Neural progenitor cell (in vitro differentiated cells): ENCODE measurements around the gene PTK6. TPM values are rescaled to one million over a fixed set of nuclear protein-coding genes. Genes with fewer than 3 reads are reported as not detected.

Experiments used
- DNase-seq: peaks from one replicate; pipeline ENCODE4 v3.0.0-alpha.2; 2016; ENCODE audit warnings: low spot score
- H2AFZ ChIP-seq: fragments of 200-600 bp; sonication (generic); replicated peaks from 2 replicates; pipeline ENCODE4 v1.6.1; 2016; ENCODE audit warnings: antibody characterized with exemption
- H3F3A ChIP-seq: fragments of 200-600 bp; sonication (generic); 2 replicates; pipeline ENCODE4 v1.6.1; 2016; ENCODE audit warnings: antibody characterized with exemption, low read depth
- H3K27ac ChIP-seq: fragments of 200-600 bp; sonication (generic); 2 replicates; pipeline ENCODE4 v1.5.1; 2016; ENCODE audit warnings: mild to moderate bottlenecking
- H3K27me3 ChIP-seq: fragments of 200-600 bp; sonication (generic); 2 replicates; pipeline ENCODE4 v1.6.1; 2016; ENCODE audit warnings: mild to moderate bottlenecking, moderate library complexity
- H3K36me3 ChIP-seq: fragments of 200-600 bp; sonication (generic); 2 replicates; pipeline ENCODE4 v1.5.1; 2016
- H3K4me1 ChIP-seq: fragments of 200-600 bp; sonication (generic); 2 replicates; pipeline ENCODE4 v1.6.1; 2016; ENCODE audit warnings: mixed run types
- H3K4me2 ChIP-seq: fragments of 200-600 bp; sonication (generic); 2 replicates; pipeline ENCODE4 v1.6.1; 2016
- H3K4me3 ChIP-seq: fragments of 200-600 bp; sonication (generic); 2 replicates; pipeline ENCODE4 v1.5.1; 2016
- H3K79me2 ChIP-seq: fragments of 200-600 bp; sonication (generic); 2 replicates; pipeline ENCODE4 v1.6.1; 2016; ENCODE audit warnings: low read depth
- H3K9ac ChIP-seq: fragments of 200-600 bp; sonication (generic); 2 replicates; pipeline ENCODE4 v1.6.1; 2016
- H3K9me3 ChIP-seq: fragments of 200-600 bp; sonication (generic); 2 replicates; pipeline ENCODE4 v1.5.1; 2016; ENCODE audit warnings: low read depth
- H4K20me1 ChIP-seq: fragments of 200-600 bp; sonication (generic); 2 replicates; pipeline ENCODE4 v1.6.1; 2016; ENCODE audit warnings: low read depth
- H3K27ac Mint-ChIP-seq: 3 replicates; pipeline ENCODE4 v1.8.0; 2021; ENCODE audit warnings: mixed read lengths
- H3K27me3 Mint-ChIP-seq: 2 replicates; pipeline ENCODE4 v1.8.0; 2022; ENCODE audit warnings: low read depth, mild to moderate bottlenecking, inconsistent platforms, moderate library complexity, mixed read lengths; ENCODE audit not compliant: insufficient read depth
- H3K36me3 Mint-ChIP-seq: 3 replicates; pipeline ENCODE4 v1.8.0; 2021; ENCODE audit warnings: mixed read lengths
- H3K4me1 Mint-ChIP-seq: 3 replicates; pipeline ENCODE4 v1.8.0; 2021; ENCODE audit warnings: mixed read lengths
- H3K4me3 Mint-ChIP-seq: 3 replicates; pipeline ENCODE4 v1.8.0; 2021; ENCODE audit warnings: mild to moderate bottlenecking, moderate library complexity, mixed read lengths
- H3K9me3 Mint-ChIP-seq: 3 replicates; pipeline ENCODE4 v1.8.0; 2020; ENCODE audit warnings: mixed read lengths
- EZH2 ChIP-seq: fragments of 200-600 bp; sonication (generic); IDR thresholded peaks from 2 replicates; pipeline ENCODE4 v1.6.1; 2017; ENCODE audit warnings: antibody characterized with exemption, mild to moderate bottlenecking, moderate library complexity
- EZH2phosphoT487 ChIP-seq: fragments of 200-600 bp; sonication (generic); IDR thresholded peaks from 2 replicates; pipeline ENCODE4 v1.6.1; 2017; ENCODE audit warnings: antibody characterized with exemption
- total RNA-seq: library from RNA; depleted of rRNA; stranded (reverse); fragments of >200 nt; gene quantifications from 2 replicates; pipeline ENCODE4 v1.2.3, GENCODE V29; 2015; ENCODE audit warnings: low replicate concordance
- TF ChIP-seq, protein P1 (sequence below): fragments of 200-600 bp; sonication (generic); IDR thresholded peaks from 2 replicates; pipeline ENCODE4 v1.5.1; 2017; ENCODE audit warnings: antibody characterized with exemption, mild to moderate bottlenecking

Gene PTK6
- total RNA-seq, 1 donor from 2014 or later = not detected

- Histone ChIP-seq H3K4me1 (no peaks in the 10 kb centered on the region), H3K4me2 (no peak overlapping the region), H3K36me3 (no peaks in the 10 kb centered on the region), H2AFZ (no peak overlapping the region), H3F3A (peaks cover 3% of the 10 kb centered on the region), H3K27me3 (no peaks in the 10 kb centered on the region), H3K4me3 (no peak overlapping the region), H3K9me3 (no peaks in the 10 kb centered on the region), H3K9ac (no peak overlapping the region), H3K27ac (no peak overlapping the region), H3K79me2 (no peaks in the 10 kb centered on the region), H4K20me1 (no peaks in the 10 kb centered on the region)
- no peak for DNase-seq
- Mint-ChIP-seq H3K9me3 (no peaks in the 10 kb centered on the region), H3K27ac (peak overlapping the region; percentile 50), H3K36me3 (no peaks in the 10 kb centered on the region), H3K4me3 (no peak overlapping the region), H3K4me1 (peaks cover 8% of the 10 kb centered on the region), H3K27me3 (peaks cover 5% of the 10 kb centered on the region)
- TF ChIP-seq, protein P1, sequence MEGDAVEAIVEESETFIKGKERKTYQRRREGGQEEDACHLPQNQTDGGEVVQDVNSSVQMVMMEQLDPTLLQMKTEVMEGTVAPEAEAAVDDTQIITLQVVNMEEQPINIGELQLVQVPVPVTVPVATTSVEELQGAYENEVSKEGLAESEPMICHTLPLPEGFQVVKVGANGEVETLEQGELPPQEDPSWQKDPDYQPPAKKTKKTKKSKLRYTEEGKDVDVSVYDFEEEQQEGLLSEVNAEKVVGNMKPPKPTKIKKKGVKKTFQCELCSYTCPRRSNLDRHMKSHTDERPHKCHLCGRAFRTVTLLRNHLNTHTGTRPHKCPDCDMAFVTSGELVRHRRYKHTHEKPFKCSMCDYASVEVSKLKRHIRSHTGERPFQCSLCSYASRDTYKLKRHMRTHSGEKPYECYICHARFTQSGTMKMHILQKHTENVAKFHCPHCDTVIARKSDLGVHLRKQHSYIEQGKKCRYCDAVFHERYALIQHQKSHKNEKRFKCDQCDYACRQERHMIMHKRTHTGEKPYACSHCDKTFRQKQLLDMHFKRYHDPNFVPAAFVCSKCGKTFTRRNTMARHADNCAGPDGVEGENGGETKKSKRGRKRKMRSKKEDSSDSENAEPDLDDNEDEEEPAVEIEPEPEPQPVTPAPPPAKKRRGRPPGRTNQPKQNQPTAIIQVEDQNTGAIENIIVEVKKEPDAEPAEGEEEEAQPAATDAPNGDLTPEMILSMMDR = no peak
- TF ChIP-seq EZH2 = no peak
- TF ChIP-seq EZH2phosphoT487 = no peak
Measured at GRCh38 chr20:63539441-63540370, 2.5 kb upstream of the PTK6 start.

DNA sequence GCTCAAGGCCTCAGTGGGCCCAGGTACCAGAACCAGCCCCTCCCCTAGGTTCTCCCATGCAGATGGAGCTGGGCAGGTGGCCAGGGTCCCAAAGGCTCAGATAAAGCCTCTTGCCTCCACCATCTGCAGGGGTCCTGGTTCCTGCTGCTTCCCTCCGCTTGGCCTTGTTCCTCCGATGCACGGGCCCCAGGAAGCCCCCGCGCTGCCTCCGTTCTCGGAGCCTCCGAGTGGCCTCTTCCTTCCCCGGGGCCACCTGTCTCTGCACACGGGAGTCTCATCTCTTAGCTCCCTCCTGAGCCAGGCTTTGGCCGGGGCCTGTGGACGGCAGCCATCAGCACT is 1.9 kb upstream of the PTK6 start:
- Histone ChIP-seq H2AFZ (no peak overlapping the region), H3K4me3 (no peak overlapping the region), H3K4me1 (no peaks in the 10 kb centered on the region), H3K4me2 (no peak overlapping the region), H3K9me3 (no peaks in the 10 kb centered on the region), H3K27me3 (no peaks in the 10 kb centered on the region), H3K36me3 (no peaks in the 10 kb centered on the region), H4K20me1 (no peaks in the 10 kb centered on the region), H3K9ac (no peak overlapping the region), H3K27ac (no peak overlapping the region), H3F3A (peaks cover 3% of the 10 kb centered on the region), H3K79me2 (no peaks in the 10 kb centered on the region)
- Mint-ChIP-seq H3K27me3 (peaks cover 5% of the 10 kb centered on the region), H3K9me3 (no peaks in the 10 kb centered on the region), H3K36me3 (no peaks in the 10 kb centered on the region), H3K4me3 (no peak overlapping the region), H3K4me1 (peaks cover 8% of the 10 kb centered on the region), H3K27ac (no peak overlapping the region)
- TF ChIP-seq EZH2 (no peak), EZH2phosphoT487 (no peak)
- TF ChIP-seq, protein P1 = no peak
- DNase-seq = no peak

DNA sequence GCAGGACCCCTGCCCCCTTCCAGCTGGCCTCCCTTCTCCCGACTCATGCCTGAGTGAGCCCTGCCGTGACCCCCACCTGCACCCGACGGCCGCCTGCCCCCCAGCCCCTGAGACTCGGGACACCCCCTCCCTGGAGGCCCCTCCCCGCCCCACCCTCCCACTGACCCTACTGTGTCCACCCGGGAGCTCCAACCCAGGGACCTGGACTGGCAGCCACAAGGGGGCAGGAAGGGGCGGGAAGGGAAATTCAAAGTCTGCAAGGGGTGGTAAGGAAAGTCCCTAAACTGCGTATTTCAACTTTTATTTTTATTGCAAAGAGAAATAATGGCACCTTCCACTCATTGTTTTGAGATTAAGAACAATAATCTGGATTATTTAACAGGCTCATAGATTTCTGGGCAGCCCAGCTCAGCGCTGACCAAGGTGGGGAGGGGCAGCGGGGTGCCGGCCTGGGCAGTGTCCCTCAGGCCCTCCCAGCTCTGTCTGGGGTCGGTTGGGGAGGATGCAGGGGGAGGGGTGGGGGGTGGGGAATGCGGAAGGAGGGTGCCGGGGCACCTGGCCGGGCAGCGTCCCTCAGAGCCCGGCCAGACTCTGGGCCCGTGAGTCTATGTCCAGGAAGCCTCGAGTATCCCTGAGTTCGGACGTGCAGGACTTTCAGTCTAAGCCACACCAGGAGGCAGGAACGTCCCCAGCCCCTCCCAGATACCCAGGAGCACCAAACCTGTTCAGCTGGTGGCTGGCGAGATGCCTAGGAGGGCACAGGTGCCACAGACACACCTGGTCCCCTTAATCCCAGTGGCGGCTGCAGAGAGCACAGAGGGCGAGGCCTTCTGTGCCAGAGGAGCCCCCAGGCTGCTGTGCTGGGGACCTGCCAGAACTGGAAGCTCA is 1.3 kb upstream of the PTK6 start:
- no peak for DNase-seq
- H3K27me3 ChIP-seq = no peaks in the 10 kb centered on the region
- Mint-ChIP-seq H3K27me3 (peaks cover under 1% of the 10 kb centered on the region), H3K27ac (no peak overlapping the region), H3K36me3 (no peaks in the 10 kb centered on the region), H3K4me3 (no peak overlapping the region), H3K4me1 (peaks cover 6% of the 10 kb centered on the region), H3K9me3 (no peaks in the 10 kb centered on the region)
- no peak overlapping the region for H3K9ac ChIP-seq
- no peak overlapping the region for H2AFZ ChIP-seq
- no peaks in the 10 kb centered on the region for H4K20me1 ChIP-seq
- peak overlapping the region; percentile 71 for H3K4me2 ChIP-seq
- peak overlapping the region; percentile 42 for H3K4me3 ChIP-seq
- H3K9me3 ChIP-seq = no peaks in the 10 kb centered on the region
- TF ChIP-seq, protein P1 = peak; percentile 33
- TF ChIP-seq EZH2 = no peak
- no peaks in the 10 kb centered on the region for H3K4me1 ChIP-seq
- H3K36me3 ChIP-seq = no peaks in the 10 kb centered on the region
- H3K79me2 ChIP-seq = no peaks in the 10 kb centered on the region
- H3F3A ChIP-seq = peaks cover 3% of the 10 kb centered on the region
- no peak overlapping the region for H3K27ac ChIP-seq
